ENCODE results near the gene GNG14.

DNA sequence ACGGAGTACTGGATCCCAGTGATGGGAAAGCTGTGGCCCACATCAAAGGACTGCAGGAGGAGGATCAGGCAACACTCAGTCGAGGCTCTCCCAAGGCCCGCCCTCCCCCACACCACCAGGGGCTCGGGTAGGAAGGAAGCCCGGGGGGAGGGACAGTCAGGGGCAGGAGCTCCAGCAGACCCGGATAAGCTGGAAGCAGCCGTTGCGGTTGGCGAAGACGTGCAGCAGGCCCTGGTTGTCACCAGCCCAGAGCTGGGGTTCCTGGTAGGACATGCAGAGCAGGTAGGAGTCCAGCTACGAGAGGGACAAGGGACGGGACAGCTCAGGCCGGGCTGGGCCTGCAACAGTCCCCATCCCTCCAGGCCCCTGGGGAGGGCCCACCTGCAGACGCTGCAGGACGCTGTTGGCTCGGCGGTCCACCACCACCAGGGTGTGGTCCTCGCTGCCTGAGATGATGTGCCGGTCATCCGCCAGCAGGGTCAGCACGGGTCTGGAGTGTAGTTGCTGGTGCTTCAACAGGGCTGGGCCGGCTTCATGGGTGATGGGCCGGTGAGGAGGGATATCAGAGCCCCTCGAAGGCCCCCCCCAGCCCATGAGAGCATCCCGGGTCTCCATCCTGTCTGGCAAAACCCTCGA is 1.9 kb downstream of the GNG14 start:
- TF ChIP-seq RAD21 (IDR thresholded peaks at IDR 0.05; ENCODE audit: low read length) (no peak), MXI1 (IDR thresholded peaks at IDR 0.05; ENCODE audit: borderline replicate concordance, low read depth, low read length) (no peak), FOS (IDR thresholded peaks at IDR 0.05; ENCODE audit: low read depth, low read length) (no peak), MAFK (IDR thresholded peaks at IDR 0.05; ENCODE audit: low read depth, low read length) (no peak), POLR2A (IDR thresholded peaks at IDR 0.05; ENCODE audit: low read depth, low read length) (no peak)
- TF ChIP-seq, protein P1, sequence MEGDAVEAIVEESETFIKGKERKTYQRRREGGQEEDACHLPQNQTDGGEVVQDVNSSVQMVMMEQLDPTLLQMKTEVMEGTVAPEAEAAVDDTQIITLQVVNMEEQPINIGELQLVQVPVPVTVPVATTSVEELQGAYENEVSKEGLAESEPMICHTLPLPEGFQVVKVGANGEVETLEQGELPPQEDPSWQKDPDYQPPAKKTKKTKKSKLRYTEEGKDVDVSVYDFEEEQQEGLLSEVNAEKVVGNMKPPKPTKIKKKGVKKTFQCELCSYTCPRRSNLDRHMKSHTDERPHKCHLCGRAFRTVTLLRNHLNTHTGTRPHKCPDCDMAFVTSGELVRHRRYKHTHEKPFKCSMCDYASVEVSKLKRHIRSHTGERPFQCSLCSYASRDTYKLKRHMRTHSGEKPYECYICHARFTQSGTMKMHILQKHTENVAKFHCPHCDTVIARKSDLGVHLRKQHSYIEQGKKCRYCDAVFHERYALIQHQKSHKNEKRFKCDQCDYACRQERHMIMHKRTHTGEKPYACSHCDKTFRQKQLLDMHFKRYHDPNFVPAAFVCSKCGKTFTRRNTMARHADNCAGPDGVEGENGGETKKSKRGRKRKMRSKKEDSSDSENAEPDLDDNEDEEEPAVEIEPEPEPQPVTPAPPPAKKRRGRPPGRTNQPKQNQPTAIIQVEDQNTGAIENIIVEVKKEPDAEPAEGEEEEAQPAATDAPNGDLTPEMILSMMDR (conservative IDR thresholded peaks at IDR 0.05; ENCODE audit: low read depth, low read length): no peak

All from IMR-90 (cell line).